IPS-11a (cell line): ENCODE measurements around the gene ERICH6B.
"Not testable (repeated sequence)": the region's sequence is repeated elsewhere in the genome, so short reads cannot be mapped to it uniquely, and the experiment has no call there.

Experiments used
- H3K4me3 ChIP-seq: one replicate; pipeline ENCODE4 v1.5.1; 2013; ENCODE audit warnings: low read depth, low read length, control low read depth

The ERICH6B gene

DNA sequence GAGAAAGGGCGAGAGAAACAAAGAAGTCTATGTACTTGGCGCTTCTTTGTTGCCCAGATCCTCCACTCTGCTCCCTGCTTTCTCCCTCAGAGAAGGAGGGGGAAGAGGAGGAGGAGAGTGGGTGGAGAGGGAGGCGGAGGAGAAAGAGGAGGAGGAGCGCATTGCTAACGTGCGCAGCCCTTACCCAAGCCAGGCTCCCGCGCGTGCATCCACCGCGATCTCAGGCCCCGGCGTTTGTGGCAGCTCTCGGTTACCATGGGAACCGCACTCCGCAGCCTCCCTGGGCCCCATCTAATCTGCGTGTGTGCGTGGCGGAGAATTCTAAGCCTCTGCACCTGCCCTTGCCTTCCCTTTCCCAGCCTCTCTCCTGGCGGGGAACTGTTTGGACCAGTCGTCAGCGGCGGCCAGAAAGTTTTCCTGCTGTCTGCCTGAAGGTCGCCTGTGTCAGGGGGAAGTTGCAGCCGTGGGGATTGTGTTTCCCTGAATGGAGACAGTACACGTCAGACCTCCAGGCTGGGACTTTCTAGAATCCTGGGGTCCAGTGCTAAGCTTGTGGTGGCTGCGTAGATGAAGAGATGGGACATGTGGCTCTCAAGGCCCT, at the start of gene ERICH6B:
Gene ERICH6B, minus strand, starts transcription at position 239 of the 601 bp plus-strand sequence. CDS start 18,734 bp downstream, outside the sequence.
- H3K4me3 ChIP-seq, result peak within 1 kb of the TSS; percentile 42

DNA sequence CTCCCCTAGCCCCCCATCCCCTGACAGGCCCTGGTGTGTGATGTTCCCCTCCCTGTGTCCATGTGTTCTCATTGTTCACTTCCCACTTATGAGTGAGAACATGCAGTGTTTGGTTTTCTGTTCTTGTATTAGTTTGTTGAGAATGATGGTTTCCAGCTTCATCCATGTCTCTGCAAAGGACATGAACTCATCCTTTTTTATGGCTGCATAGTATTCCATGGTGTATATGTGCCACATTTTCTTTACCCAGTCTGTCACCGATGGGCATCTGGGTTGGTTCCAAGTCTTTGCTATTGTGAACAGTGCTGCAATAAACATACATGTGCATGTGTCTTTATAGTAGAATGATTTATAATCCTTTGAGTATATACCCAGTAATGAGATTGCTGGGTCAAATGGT, 47.4 kb upstream of the ERICH6B start:
- not testable (repeated sequence) for H3K4me3 ChIP-seq

DNA sequence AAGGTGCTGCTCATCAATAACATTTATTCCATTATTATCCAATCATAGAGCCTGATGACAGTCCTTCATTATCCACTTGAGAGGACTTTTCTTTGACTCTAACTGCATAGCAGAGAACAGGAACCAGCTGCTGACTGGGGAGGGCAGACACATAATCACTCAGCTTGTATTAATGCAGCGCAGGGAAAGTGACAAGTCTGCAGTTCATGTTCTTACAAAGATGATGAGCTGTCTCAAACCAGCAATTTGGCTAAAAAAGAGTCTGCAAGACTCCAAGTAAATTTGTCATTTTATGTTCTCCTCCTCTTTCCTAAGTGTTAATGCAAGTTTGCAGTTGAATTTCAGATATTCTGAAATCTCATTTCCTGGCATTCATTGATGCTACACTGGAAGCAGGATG, 46.6 kb upstream of the ERICH6B start:
- no peak overlapping the region for H3K4me3 ChIP-seq

DNA sequence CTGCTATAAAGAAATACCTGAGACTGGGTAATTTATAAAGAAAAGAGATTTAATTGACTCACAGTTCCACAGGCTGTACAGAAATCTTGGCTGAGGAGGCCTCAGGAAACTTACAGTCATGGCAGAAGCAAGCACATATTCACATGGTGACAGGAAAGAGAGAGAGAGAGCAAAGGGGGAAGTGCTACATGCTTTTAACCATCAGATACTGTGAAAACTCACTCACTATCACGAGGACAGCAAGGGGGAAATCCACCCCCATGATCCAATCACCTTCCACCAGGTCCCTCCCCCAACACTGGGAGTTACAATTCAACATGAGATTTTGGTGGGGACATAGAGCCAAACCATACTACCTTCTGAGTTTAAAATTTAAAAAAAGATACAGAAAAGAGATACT, 44.9 kb upstream of the ERICH6B start:
- not testable (repeated sequence) for H3K4me3 ChIP-seq

DNA sequence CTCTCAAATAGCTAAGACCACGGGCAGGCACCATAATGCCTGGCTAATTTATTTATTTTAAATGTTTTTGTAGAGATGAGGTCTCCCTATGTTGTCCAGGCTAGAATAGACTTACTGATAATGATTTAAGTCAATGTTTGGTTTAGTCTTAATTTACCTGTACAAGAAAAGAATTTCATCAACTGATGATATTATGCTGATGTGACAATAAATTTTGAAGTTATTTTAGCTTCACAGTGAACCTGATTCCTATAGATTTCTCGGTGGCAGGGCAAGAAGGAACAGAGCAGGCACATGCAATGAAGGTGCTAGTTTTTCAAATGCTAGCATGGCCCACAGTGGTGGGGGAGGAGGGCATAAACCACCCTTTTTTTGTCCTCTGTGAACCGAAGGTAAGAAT, 44.0 kb upstream of the ERICH6B start:
- no peak overlapping the region for H3K4me3 ChIP-seq

DNA sequence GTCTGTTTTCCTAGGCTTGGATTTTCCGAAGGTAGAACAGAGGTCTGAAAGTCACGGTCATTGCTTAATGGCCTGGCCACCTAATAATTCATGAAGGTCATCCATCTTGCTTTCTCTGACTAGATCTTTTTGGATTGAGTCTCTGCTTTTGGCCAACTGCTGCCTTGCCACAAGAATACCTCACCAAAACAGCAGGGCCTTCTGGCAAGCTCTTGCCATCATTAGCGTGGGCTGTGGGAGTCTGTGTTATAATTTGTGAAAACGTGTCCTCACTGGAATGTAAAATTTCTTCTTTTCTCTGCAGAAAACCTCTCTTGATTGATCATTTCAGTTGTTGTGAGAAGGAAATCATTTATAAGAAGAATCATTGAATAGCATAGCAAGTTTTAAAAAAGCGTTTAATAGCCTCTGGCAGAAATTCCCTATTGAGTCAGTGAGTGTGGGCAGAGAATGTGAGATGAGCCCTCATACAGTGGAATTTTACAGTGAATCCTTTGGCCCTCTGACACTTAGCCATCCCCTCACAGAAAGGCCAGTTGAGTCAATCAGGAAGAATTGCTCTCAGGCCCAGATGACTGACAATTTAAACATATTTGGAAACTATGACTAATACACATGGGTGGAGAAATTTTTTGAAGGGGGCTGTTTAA, 43.2 kb upstream of the ERICH6B start:
- no peak overlapping the region for H3K4me3 ChIP-seq

DNA sequence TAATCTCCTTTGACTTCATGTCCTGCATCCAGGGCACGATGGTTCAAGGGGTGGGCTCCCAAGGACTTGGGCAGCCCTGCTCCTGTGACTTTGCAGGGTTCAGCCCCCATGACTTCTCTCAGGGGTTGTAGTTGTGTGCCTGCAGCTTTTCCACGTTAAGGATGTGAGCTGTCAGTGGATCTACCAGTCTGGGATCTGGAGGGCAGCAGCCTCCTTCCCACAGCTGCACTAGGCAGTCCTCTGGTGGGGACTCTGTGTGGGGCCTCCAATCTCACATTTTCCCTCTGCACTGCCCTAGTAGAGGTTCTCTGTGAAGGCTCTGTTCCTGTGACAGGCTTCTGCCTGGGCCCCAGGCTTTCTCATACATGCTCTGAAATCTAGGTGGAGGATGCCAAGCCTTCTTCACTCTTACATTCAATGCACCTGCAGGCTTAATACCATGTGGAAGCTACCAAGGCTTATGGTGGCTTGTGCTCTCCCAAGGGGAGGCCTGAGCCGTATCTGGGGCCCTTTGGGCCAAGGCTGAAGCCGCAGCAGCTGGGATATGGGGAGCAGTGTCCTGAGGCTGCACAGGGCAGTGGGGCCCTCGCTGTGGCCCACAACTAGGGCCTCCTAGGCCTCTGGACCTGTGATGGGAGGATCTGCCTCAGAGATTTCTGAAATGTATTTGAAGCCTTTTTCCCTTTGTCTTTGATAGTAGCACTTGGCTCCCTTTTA, 39.3 kb upstream of the ERICH6B start:
- H3K4me3 ChIP-seq, result no peak overlapping the region

DNA sequence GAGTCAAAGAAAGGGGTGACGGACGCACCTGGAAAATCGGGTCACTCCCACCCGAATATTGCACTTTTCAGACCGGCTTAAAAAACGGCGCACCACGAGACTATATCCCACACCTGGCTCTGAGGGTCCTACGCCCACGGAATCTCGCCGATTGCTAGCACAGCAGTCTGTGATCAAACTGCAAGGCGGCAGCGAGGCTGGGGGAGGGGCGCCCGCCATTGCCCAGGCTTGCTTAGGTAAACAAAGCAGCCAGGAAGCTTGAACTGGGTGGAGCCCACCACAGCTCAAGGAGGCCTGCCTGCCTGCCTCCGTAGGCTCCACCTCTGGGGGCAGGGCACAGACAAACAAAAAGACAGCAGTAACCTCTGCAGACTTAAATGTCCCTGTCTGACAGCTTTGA, 29.7 kb upstream of the ERICH6B start:
- not testable (repeated sequence) for H3K4me3 ChIP-seq

DNA sequence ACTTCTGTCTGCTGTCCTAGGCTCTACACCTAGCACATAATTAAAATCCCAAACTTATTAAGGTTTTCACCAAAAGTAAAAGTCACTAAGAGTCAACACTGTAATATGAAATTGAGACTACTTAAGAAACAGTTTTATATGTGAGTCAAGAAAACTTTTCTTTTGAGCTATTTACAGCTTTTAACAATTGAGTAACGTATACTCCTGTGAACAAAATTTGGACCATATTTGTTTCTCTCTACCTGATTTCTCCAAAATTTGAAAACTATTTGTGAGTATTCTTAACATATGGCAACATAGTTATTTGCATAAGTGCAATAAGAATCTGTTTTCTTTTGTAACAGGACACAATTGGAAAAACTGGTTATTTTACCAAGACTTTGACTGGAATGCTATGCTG, 26.6 kb upstream of the ERICH6B start:
- H3K4me3 ChIP-seq, result not testable (repeated sequence)

DNA sequence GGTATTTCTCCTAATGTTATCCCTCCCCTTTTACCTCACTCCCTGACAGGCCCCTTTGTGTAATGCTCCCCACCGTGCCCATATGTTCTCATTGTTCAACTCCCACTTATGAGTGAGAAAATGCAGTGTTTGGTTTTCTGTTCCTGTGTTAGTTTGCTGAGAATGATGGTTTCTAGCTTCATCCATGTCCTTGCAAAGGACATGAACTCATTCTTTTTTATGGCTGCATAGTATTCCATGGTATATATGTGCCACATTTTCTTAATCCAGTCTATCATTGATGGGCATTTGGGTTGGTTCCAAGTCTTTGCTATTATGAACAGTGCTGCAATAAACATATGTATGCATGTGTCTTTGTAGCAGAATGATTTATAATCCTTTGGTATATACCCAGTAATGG, 19.8 kb upstream of the ERICH6B start:
- not testable (repeated sequence) for H3K4me3 ChIP-seq

DNA sequence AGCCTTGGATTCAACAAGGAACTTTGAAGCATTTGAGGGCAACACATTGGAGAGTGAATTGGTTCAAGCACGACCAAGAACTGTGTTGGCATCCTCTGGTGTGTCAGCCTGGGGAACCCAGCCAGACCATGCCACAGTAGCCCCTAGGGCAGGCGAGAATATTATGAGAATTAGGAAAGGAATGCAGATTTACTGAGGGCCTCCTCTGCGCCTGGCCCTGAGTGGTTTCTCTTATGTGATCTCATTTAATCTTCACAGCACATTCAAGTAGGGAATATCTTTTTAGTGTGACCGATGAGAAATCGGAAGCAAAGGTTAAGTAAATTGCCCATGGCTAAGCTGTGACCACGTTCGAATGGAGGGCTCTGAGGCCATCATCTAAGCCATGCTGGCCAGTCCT, 15.3 kb upstream of the ERICH6B start:
- no peak overlapping the region for H3K4me3 ChIP-seq

DNA sequence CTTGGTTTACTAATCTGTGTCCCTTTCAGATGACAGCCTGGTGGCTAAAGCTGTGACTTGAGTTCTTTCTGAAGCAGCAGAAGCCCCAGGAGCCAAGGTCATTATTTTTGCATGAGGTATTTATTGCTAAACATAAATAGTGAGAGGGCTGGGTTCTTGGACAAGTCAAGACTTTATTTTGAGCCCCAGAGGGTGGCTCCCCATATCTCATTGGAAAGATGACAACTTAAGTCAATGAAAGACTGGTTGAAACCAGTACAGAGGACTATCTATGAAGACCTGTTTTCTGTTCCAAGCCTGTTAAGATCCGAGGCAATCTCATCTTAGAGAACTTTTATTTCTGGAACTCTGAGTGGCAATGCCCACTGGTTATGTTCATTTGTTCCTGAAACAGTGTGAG, 14.4 kb upstream of the ERICH6B start:
- H3K4me3 ChIP-seq, result no peak overlapping the region

DNA sequence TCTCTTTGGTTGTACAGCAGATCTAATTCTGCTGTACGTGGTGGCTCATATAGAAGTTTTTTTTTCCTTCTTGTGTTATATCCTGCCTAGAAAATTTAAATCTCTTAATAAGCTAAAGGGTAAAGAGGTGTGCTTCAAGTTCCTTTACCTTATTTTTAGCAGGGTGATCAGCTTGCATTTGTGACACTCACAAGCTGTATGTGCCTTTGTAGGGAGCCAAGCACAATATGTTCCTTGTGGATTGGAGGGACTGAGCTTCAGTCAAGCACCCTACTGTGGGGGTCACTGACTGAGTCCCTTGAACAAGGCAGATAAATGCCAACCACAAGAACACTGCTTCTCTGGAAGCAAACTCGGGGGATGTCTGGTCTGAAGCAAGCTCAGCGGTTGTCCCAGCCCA, 12.6 kb upstream of the ERICH6B start:
- no peak overlapping the region for H3K4me3 ChIP-seq

DNA sequence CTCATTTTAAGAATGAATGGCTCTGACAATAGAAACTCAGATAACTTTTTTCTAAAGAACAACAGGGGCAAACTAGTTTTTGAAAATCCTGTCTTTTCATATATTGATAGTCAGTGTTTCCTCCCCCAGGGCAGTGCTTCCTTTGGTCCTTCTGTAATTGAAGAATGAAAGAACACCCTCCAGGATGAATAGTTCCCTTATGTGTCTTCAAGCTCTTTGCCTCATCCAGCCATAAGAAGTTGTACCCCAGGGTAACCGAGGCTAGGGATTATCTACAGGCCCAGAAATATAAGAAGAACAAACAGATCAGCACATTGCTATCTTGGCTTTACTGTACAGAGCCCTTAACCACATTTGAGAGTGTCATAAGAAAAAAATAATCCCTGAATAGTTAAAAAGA, 12.1 kb upstream of the ERICH6B start:
- H3K4me3 ChIP-seq, result no peak overlapping the region

DNA sequence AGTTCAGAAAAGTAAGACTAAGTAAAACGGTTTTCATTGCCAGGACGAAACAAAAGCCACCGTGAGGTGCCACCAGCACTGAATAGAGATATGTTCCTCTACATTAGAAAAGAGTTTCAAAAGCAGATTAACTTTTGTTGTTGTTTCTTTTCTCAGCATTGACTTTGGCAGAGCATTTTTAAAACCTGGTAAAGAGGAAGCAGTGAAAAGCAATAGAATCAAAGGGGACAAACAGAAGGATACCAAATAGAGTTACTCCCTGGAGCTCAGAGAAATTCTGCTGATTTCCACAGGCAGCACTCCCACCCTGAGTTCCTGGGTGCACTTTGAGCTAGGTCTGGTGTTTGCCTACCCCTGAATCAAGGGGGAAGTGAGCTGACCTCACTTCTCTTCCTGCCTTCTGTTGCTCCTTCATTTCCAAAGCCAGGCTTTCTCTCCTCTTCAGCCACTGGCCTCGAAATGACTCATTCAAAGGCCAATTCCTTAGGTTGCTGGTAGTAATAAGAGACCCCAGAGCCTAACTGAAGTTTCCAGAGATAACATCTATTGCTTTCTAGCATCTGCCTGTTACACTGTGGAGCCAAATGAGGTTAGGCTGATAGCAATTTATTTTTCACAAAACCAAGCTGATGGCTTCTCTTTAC, 11.3 kb upstream of the ERICH6B start:
- H3K4me3 ChIP-seq, result no peak overlapping the region

DNA sequence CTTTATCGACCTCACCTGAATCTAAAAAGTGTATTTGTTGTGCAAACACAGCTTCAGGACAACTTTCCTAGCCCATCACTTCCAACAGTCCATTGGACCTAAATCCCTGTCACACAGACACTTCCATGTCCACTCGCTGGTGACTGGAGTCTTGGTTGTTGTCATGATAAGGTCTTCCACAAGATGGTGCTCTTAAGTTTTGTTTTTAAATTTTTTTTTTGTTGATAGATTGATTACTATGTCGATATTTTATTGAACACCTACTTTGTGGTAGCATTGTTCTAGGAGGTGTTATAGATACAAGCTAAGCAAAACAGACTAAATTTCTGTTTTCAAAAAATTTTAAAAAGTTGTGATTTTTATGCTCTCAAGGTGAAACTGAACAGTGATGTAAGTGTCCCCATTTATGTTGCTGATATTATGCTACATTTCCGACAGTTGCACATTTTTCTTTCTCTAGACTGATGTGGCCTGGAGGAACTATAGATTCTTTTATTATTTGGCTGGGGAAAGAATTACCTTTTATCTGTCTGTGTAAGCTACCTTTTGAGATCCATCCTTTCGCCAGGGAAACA, 8.1 kb upstream of the ERICH6B start:
- H3K4me3 ChIP-seq, result no peak overlapping the region

DNA sequence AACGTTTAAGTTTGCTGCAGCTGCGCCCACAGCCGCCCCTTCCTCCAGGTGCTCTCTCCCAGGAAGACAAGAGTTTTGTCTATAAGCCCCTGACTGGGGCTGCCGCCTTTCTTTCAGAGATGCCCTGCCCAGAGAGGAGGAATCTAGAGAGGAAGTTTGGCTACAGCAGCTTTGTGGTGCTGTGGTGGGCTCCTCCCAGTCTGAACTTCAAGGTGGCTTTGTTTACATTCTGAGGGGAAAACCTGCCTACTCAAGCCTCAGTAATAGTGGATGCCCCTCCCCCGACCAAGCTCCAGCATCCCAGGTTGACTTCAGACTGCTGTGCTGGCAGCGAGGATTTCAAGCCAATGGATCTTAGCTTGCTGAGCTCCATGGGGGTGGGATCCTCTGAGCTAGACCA, 6.4 kb upstream of the ERICH6B start:
- no peak overlapping the region for H3K4me3 ChIP-seq

DNA sequence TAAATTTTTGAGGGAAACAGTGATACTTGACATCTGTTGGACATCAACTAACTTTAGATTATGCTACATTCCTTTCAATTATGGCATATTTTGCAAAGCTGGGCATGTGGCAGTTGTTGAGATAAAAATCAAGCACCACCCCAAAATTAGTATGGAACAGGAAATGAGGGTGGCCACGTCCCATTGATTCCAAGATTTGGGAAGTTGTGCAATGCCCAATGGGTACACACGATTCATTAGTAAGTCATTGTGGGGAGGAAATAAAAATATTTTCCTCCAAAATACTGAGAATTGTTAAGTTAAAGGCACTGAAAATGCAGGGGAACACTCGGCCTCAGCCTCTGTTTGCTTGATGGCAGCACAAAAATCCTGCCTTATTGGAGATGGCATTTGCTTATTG, 7.6 kb downstream of the ERICH6B start:
- H3K4me3 ChIP-seq, result no peak overlapping the region

DNA sequence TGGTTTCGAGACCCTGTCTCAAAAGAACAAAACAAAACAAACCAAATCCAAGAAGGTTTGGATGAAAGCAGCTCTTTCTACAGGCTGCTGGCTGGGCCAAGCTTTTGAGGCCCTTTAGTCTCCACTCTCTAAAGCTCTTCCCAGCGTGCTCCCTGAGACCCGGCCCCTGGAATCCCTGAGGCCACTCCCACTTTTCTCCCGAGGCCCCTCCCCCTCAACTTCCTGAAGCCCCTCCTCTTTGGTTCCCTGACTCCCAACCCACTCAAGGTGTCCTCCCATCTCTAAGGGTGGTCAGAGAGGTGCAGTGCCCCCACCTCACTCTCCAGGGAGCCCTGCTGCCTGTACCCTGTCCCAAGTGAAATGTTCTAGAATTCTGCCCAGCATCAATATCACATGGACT, 10.6 kb downstream of the ERICH6B start:
- H3K4me3 ChIP-seq, result no peak overlapping the region

DNA sequence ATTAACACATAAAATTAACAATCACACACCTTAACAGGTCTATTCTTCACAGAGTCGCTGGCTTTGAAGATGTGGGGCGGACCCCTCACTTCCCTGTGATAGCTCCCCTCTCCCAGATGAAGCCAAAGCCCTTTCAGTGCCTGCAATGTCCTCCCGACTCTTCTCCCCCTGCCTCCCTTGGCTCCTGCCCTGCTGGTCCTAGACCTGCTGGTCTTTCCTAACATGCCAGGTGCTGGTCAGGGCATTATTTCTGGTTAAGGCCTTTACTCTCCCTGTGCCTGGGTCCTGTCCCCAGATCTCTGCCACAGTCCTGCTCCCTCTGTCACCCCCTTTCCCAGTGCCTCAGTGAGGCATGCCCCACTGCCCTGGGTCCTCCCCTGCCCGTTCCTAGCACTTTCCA, 12.2 kb downstream of the ERICH6B start:
- no peak overlapping the region for H3K4me3 ChIP-seq
